Lower lobe of right lung (tissue), 2 donors: ENCODE results near the gene PTCD2. TPM values are rescaled to one million over a fixed set of nuclear protein-coding genes. Genes with fewer than 3 reads are reported as not detected.
A peak's percentile ranks its signal among the peaks of the same experiment; 100 is the strongest.

Experiments
- ATAC-seq, 2 donors: fragments of 200-7000 bp; cut with Tn5 transposase; one replicate each; pipeline ENCODE4 v1.9.1; 2020 to 2022; ENCODE audit warnings: mild to moderate bottlenecking in 2 of 2, moderate library complexity in 2 of 2
- DNase-seq: peaks from one replicate; pipeline ENCODE4 v3.0.0-alpha.2; 2020
- H3K27ac ChIP-seq: fragments of 200-600 bp; one replicate; pipeline ENCODE4 v1.8.0; 2022
- H3K27me3 ChIP-seq: fragments of 200-600 bp; one replicate; pipeline ENCODE4 v1.8.0; 2022; ENCODE audit warnings: low read depth
- H3K36me3 ChIP-seq: fragments of 200-600 bp; one replicate; pipeline ENCODE4 v1.8.0; 2022; ENCODE audit warnings: mild to moderate bottlenecking
- H3K4me1 ChIP-seq: fragments of 200-600 bp; one replicate; pipeline ENCODE4 v1.8.0; 2022
- H3K4me3 ChIP-seq: fragments of 200-600 bp; one replicate; pipeline ENCODE4 v1.8.0; 2022; ENCODE audit warnings: mild to moderate bottlenecking
- H3K9me3 ChIP-seq: fragments of 200-600 bp; one replicate; pipeline ENCODE4 v1.8.0; 2022
- CTCF ChIP-seq: fragments of 200-600 bp; IDR thresholded peaks from one replicate; pipeline ENCODE4 v1.8.0; 2022; ENCODE audit warnings: antibody characterized with exemption, mild to moderate bottlenecking
- intact Hi-C: fragments of 100-400 bp; cut with DNase I; formaldehyde crosslinking; loops from one replicate; pipeline ENCODE4 v1.11.0; 2022
- total RNA-seq: library from RNA; stranded (reverse); fragmentation: NEBNext Ultra II Directional; extraction: Animal tissue kit (Norgen Biotek cat#: 25700); gene quantifications from one replicate; pipeline ENCODE4 v1.2.1, GENCODE V29; 2021
- donor health status: DM: no; HTN: yes; CAD: no; lungs with severe emphysema.

PTCD2 gene
- total RNA-seq, 1 donor from 2014 or later, result 5.9 TPM

DNA sequence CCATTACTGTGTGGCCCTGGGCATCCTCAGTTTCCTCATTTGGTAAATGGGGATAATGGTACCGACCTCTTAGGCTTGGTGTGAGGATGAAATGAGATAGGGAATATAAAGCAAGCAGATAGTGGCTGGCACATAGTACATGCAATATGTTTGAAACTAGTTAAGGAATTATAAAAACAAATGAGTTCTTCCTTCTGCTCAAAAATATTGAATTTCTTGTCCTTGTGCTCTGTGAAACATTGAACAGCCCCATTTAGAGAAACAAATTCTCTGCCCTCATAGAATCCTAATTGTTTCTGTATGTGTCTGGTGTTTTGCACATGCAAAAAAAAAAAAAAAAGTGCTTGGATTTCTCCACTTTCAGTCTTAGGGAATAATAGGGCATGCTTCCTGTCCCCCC, 39.7 kb downstream of the PTCD2 start:
- H3K4me3 ChIP-seq, result no peak overlapping the region
- no peaks in the 10 kb centered on the region for H3K9me3 ChIP-seq
- ATAC-seq, result no peak
- no peak overlapping the region for H3K27ac ChIP-seq
- no peak for DNase-seq
- H3K4me1 ChIP-seq, result no peaks in the 10 kb centered on the region
- TF ChIP-seq CTCF, result no peak
- intact Hi-C loops, result loop anchor here (5.0 kb wide), 1 partner anchor 167 kb away; no protein-coding TSS in a partner anchor
- no peaks in the 10 kb centered on the region for H3K27me3 ChIP-seq
- H3K36me3 ChIP-seq, result peaks cover 33% of the 10 kb centered on the region

GRCh38 chr5:72363166-72363802, 43.1 kb downstream of the PTCD2 start:
- H3K27me3 ChIP-seq, result no peaks in the 10 kb centered on the region
- ATAC-seq (no peak), DNase-seq (no peak)
- no peak overlapping the region for H3K4me3 ChIP-seq
- H3K27ac ChIP-seq, result no peak overlapping the region
- peaks cover 14% of the 10 kb centered on the region for H3K4me1 ChIP-seq
- H3K36me3 ChIP-seq, result peaks cover 30% of the 10 kb centered on the region
- H3K9me3 ChIP-seq, result no peaks in the 10 kb centered on the region
- intact Hi-C loops, result loop anchor here (5.0 kb wide), 1 partner anchor 164 kb away; no protein-coding TSS in a partner anchor
- no peak for TF ChIP-seq CTCF

GRCh38 chr5:72364171-72364570, 44.0 kb downstream of the PTCD2 start:
- no peak overlapping the region for H3K27ac ChIP-seq
- H3K9me3 ChIP-seq, result no peaks in the 10 kb centered on the region
- peaks cover 22% of the 10 kb centered on the region for H3K4me1 ChIP-seq
- intact Hi-C loops, result loop anchor here (5.0 kb wide), 1 partner anchor 163 kb away; no protein-coding TSS in a partner anchor
- peaks cover 23% of the 10 kb centered on the region for H3K36me3 ChIP-seq
- no peaks in the 10 kb centered on the region for H3K27me3 ChIP-seq
- no peak overlapping the region for H3K4me3 ChIP-seq
- DNase-seq (no peak), ATAC-seq (no peak)
- no peak for TF ChIP-seq CTCF

DNA sequence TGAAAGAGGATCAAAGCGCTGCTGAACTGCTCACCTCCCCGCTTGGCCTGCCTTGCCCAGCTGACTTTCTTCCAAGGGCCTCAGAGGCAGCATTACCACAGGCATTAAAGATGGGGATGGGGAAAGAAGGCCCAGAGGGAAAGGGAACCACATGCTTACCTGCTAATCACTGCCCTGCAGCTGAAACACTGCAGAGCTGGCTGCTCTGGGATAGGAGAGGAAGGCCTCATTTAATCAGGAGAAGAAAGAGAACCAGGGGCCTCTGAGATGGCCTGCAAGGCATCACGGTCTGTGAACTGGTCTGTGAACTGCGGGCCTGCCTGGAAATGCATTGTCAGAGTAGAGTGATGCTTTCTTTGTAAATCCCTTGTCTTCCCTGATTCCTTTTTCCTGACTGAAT, 44.8 kb downstream of the PTCD2 start:
- TF ChIP-seq CTCF, result no peak

DNA sequence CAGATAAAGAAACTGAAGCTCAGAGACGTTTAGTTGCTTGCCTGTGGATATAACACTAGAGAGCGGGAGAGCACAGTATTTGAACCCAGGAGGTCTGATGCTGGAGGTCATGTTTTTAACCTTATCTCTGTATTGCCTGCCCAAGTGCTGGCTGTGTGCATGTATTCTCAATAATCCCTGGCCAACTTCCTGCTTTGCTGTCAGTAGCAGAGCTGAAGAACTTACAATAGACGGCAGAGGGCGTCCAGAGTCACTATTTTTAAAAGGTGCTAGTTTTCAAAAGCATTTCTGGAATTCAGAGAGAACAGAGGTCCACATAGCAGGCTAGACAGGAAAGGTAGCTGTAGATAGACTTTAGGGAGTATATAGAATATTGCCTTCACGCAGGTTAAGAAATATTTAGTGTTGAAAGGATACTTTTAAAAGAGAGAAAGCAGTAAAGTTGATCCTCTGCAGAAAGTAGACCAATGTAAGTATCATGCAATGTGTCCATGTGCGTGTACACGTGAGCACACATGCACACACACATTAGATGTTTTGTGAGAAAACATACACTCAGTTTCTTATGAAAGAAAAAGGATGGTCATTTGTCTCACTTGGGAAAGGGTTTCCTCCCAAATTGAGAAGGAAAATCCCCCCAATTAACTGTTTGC, 46.3 kb downstream of the PTCD2 start:
- H3K9me3 ChIP-seq, result no peaks in the 10 kb centered on the region
- H3K27me3 ChIP-seq, result no peaks in the 10 kb centered on the region
- peaks cover 22% of the 10 kb centered on the region for H3K4me1 ChIP-seq
- no peak overlapping the region for H3K4me3 ChIP-seq
- ATAC-seq, result peak; percentile 87 to 92
- no peak for DNase-seq
- peaks cover 5% of the 10 kb centered on the region for H3K36me3 ChIP-seq
- TF ChIP-seq CTCF, result peak; percentile 78
- H3K27ac ChIP-seq, result no peak overlapping the region
- intact Hi-C loops, result no loop called here

More for the DNA sequence above, 44.8 kb downstream of the PTCD2 start:
- H3K27ac ChIP-seq, result no peak overlapping the region
- H3K9me3 ChIP-seq, result no peaks in the 10 kb centered on the region
- peaks cover 20% of the 10 kb centered on the region for H3K36me3 ChIP-seq
- H3K27me3 ChIP-seq, result no peaks in the 10 kb centered on the region
- H3K4me3 ChIP-seq, result no peak overlapping the region
- intact Hi-C loops, result loop anchor here (5.0 kb wide), 1 partner anchor 162 kb away; no protein-coding TSS in a partner anchor
- ATAC-seq, result no peak
- H3K4me1 ChIP-seq, result peaks cover 22% of the 10 kb centered on the region
- DNase-seq, result no peak
